T47D (cell line): ENCODE data around the gene NYNRIN.

Experiments
- DNase-seq, 2 experiments: peaks; one replicate each; pipeline versions ENCODE4 v3.0.0 to v3.0.0-alpha.2; 2011 to 2012; ENCODE audit warnings: low read depth in 1 of 2, low spot score in 1 of 2
- JUND ChIP-seq: IDR thresholded peaks from 2 replicates; pipeline ENCODE4 v1.6.1; 2012; ENCODE audit warnings: low read depth
- in situ Hi-C: cut with HindIII; loops from 2 replicates; pipeline ENCODE4 v1.10.0; 2016; ENCODE audit warnings: low sequenced_read_pairs, low pct_unique_long_range_greater_than_20kb

Gene NYNRIN

GRCh38 chr14:24401810-24402702, 3.3 kb downstream of the NYNRIN start:
- DNase-seq, result no peak
- no peak for TF ChIP-seq JUND
- in situ Hi-C loops, result no loop called here

- no peak for TF ChIP-seq JUND
- in situ Hi-C loops, result no loop called here
- DNase-seq, result no peak
Observed at GRCh38 chr14:24403294-24403998, 4.6 kb downstream of the NYNRIN start.

- no peak for TF ChIP-seq JUND
- DNase-seq, result no peak
- in situ Hi-C loops, result no loop called here
Observed at GRCh38 chr14:24404814-24405213, 6.0 kb downstream of the NYNRIN start.

DNA sequence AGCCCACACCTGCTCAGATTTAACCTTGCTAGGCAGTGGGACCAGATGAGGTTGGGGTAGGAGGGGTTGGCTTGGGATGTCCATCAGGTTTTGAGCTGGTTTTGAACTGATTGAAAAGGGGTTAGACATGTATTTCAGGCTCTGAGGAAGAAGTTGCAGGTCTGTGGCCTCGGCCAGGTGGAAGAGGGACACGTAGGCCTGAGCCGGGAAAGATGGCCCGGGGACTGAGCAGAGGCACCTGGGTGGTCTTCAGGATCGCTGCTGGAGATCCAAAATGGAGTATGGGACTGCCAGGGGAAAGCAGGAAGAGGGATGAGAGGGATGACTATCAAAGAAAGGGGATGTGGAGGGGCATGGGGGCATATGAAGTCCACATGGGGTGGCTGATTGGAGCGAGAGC, 7.6 kb downstream of the NYNRIN start:
- in situ Hi-C loops, result no loop called here
- DNase-seq, result no peak
- TF ChIP-seq JUND, result no peak

- DNase-seq, result no peak
- TF ChIP-seq JUND, result no peak
- in situ Hi-C loops, result no loop called here
Observed at GRCh38 chr14:24407608-24408325, 9.0 kb downstream of the NYNRIN start.

DNA sequence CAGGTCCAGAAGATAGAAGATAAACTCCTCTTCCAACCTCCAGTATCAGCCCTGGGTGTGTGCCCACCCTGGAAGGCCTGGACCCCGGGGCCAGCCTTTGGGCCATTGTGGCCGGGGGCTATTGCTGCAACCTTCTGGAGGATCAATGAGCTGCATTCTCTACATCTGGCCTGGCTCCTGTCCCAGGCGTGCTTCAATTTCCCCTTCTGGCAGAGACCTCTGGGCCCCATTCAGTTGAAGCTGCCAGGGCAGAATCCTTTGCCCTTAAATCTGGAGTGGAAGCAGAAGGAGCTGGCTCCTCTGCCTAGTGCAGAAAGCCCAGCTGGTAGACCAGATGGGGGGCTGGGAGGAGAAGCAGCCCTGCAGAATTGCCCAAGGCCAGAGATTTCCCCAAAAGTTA, 10.0 kb downstream of the NYNRIN start:
- in situ Hi-C loops, result no loop called here
- TF ChIP-seq JUND, result no peak
- no peak for DNase-seq

DNA sequence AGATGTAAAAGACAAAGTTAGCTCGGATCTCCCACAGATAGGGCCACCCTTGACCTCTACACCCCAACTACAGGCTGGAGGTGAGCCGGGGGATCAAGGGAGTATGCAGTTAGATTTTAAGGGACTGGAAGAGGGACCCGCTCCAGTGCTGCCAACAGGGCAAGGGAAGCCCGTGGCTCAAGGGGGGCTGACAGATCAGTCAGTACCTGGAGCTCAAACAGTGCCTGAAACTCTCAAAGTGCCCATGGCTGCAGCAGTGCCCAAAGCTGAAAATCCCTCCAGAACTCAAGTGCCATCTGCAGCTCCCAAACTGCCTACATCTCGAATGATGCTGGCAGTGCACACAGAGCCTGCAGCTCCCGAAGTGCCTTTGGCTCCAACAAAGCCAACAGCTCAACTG, 10.4 kb downstream of the NYNRIN start:
- DNase-seq, result no peak
- in situ Hi-C loops, result no loop called here
- TF ChIP-seq JUND, result no peak

DNA sequence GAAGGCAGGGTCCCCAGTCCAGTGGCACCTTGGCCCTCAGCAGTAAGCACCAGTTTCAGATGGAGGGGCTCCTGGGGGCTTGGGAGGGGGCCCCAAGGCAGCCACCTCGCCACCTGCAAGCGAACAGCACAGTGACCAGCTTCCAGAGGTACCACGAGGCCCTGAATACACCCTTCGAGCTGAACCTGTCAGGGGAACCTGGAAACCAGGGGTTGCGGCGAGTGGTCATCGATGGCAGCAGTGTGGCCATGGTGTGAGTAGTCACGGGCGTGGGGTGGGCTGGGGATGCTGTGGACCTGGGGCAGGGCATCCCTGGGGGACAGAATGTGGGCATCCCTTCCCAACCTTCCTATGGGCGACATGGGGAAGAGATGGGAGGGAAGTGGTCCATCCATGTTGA, 11.2 kb downstream of the NYNRIN start:
- in situ Hi-C loops, result no loop called here
- no peak for DNase-seq
- no peak for TF ChIP-seq JUND

GRCh38 chr14:24411443-24412389, 12.9 kb downstream of the NYNRIN start:
- peak; percentile 69 to 71 for DNase-seq
- in situ Hi-C loops, result no loop called here
- TF ChIP-seq JUND, result no peak

DNA sequence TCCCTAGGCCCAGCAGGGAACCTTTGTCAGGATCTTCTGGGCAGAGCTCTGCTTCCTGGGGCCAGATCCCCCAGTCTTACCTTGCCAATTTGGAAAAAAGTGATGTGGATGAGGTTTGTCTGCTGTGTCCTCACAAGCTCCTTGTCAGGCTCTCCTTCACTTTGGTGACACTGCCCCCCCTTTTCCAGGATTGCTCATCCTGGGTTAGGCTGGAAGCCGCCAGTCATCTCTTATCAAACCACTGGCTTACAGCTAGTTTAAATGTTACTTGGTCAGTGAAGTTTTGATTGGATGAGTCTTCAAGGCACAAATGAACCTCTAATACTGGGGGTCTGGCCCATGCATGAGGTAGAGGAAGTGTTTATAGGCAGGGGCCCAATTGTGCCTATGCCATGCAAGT, 15.3 kb downstream of the NYNRIN start:
- no peak for TF ChIP-seq JUND
- DNase-seq, result no peak
- in situ Hi-C loops, result no loop called here

DNA sequence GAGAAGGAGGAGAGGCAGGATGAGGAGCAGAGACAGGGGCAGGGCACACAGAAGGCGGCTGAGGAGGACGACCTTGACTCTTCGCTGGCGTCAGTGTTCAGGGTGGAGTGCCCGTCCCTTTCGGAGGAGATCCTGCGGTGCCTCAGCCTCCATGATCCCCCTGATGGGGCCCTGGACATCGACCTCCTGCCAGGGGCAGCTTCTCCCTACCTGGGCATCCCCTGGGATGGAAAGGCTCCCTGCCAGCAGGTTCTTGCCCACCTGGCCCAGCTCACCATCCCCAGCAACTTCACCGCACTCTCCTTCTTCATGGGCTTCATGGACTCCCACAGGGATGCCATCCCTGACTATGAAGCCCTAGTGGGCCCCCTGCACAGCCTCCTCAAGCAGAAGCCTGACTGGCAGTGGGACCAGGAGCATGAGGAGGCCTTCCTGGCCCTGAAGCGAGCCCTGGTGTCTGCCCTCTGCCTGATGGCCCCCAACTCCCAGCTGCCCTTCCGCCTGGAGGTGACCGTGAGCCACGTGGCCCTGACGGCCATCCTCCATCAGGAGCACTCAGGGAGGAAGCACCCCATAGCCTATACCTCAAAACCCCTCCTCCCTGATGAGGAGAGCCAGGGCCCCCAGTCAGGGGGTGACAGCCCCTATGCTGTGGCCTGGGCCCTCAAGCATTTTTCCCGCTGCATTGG, 16.1 kb downstream of the NYNRIN start:
- no peak for DNase-seq
- no peak for TF ChIP-seq JUND
- in situ Hi-C loops, result no loop called here
